ENCODE measurements around the gene PRKCI. TPM values are rescaled to one million over a fixed set of nuclear protein-coding genes. Genes with fewer than 3 reads are reported as not detected.
"Not testable (repeated sequence)": the region's sequence is repeated elsewhere in the genome, so short reads cannot be mapped to it uniquely, and the experiment has no call there.

PRKCI gene
- total RNA-seq, 1 donor from 2014 or later, result 62.4 TPM

DNA sequence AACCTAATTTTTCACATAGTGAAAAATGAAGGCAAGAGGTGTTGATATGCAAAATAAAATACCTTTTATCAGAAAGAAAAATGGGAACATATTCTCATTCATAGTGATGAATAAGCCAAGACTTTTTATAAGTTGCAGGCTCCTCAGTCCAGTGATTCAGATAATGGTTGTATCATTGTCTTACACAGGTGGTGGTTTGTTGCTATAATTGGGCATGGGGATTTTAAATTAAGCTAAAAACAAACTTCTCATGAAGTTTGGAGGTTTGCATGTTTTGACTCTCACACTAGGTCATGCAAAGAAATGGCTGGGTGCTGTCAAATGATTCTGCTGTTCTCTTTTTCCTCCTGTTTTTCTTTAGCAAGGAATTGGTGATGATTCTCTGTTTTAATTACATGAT, 74.5 kb downstream of the PRKCI start:
- DNase-seq, result no peak

DNA sequence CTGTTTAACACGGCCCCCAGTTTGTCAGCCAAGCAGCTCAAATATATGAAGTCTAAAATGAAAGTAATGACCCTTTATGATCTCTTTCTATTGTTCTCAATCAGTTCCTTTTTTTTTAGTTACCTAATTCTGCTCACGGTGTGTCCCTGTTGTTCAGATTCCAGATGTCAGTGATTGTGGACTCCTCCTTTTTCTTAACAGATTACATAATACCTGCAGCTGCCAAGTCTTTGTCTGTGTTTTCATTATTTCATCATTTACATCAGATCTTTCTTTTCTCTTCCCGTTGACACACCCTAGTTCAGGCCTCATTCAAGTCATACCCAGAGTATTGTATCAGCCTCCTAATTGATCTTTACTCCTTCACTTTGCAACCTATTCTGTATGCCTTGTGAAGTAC, 79.2 kb downstream of the PRKCI start:
- DNase-seq, result peak; percentile 50

DNA sequence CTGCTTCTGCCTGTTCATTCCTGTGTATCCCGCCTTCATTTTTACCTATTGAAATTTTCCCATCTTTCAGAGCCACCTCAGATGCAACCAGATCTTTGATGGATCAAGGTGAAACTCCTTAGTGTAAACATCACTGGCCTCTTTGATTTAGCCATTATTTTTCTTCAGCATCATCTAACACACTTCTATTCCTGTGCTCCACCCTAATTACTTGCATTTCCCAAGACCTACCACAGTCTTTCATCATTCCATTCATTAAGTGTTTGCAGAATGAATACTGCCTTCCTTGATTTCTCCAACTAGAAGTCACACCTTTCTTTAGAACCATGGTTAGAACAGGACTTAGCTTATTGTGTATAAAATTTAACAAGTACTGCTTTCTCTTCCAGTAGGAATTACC, 79.8 kb downstream of the PRKCI start:
- no peak for DNase-seq

DNA sequence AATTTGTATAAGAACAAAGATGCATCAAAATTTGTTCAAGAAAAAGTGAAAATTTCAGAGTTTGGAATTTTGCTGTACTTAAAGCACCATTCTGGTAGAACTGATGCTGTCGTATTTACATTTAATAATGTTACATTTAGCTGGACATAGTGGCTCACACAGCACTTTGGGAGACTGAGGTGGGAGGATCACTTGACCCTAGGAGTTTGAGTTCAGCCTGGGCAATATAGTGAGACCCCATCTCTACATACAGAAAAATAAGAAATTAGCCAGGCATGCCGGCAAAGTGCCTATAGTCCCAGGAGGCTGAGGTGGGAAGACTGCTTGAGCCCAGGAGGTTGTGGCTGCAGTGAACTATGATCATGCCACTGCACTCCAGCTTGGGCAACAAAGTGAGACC, 83.8 kb downstream of the PRKCI start:
- DNase-seq, result no peak

DNA sequence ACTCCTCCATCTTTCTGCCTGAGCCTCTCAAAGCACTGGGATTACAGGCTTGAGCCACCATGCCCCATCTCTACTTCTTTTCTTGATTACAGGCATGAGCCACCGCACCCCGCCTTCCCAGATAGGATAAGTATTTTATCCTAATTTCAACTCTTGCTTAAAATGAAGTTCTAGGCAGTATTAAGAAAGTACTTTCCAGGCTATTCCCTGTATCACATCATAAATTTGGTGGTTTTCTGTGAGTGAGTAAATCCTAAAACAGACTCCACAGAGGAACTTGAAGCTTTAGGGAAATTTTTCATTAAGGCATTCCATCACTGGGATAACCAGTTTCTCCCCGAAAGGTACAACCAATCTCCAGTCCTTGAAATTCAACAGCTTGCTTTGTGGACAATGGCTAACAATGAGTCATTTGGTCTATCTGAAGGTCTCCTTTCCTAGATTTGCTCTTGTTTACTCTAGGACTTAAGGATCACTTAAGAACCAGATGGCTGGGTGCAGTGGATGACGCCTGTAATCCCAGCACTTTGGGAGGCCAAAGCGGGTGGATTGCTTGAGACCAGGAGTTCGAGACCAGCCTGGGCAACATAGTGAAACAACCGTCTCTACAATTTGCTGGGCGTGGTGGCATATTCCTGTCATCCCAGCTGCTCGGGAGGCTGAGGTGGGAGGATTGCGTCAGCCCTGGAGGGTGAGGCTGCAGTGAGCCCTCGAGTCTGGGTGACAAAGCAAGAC, 85.6 kb downstream of the PRKCI start:
- DNase-seq, result no peak

DNA sequence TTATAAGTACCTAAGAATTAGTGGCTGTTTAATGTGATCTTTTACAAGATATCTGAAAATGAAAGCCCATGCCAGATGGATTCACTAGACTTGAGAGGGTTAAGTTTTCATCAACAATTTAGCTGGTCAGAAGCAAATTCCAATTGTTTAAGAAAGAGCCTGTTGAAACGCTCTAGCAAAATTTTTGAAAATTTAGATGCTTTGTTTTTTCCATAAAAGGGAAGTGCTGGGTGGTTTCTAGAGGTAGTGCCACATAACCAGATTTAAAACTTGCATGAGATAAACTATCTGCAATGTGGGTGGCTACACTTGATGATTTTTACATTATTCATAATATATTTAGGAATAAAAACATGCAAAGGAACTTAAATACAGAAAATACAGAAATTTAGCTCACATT, 86.8 kb downstream of the PRKCI start:
- DNase-seq, result no peak

DNA sequence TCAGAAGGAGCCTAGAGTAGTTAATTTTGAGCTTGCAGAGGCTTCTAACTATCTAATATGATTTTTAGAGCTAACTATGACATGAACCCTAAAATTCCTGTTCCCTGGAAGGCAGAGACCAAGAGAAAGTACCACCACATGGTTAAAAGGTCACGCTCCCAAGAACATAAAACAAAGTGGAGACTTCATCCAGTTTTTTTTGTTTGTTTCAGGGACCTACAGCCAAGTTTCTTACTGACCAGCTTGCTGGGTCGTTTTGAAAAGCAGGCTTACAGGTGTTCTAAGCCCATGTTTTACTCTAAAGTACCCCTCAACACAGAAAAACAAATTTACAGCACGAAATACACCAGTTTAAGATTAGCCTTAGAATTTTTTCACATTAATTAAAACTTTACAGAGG, 95.7 kb downstream of the PRKCI start:
- no peak for DNase-seq

DNA sequence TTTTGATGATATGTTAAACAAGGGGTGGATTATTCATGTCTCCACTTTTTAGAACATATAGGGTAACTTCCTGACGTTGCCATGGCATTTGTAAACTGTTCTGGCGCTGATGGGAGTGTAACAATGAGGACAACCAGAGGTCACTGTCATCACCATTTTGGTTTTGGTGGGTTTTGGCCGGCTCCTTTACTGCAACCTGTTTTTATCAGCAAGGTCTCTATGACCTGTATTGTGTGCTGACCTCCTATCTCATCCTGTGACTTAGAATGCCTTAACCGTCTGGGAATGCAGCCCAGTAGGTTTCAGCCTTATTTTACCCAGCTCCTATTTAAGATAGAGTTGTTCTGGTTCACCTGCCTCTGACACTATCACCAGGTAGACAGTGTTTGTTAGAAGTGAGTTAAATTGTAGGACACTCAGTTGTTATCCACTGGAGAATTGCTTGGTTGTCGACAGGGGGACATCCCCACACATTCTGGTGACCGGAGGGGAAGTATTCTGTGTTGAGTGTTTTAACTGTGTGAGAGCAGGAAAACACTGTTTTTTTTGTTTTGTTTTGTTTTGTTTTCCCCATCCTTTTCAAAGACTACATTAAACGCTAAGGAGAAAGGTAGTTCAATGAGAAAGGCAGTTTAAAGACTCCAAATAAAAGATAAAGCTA, 98.4 kb downstream of the PRKCI start:
- DNase-seq, result no peak

DNA sequence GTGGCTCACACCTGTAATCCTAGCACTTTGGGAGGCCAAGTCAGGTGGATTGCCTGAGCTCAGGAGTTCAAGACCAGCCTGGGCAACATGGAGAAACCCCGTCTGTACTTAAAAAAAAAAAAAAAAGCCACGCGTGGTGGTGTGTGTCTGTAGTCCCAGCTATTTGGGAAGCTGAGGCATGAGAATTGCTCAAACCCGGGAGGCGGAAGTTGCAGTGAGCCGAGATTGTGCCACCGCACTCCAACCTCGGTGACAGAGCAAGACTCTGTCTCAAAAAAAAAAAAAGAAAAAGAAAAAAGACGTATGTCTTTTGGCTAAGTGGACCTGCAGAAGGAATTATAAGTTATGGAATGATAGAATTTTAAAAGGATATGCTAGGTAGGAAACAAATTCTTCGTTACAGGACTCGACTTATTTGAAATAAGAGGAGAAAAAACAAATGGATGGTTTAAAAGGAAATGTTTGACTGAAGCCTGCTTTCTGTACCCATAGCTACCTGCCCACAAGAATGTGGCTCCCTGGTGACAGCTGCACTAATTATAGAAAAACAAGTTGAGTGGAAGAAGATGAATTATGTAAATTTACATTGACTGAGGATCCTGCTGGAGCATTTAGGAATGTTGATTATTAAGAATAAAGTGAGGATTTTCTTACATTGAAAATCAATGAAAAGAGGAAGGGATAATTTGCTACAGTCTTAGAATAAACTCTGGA, 99.3 kb downstream of the PRKCI start:
- no peak for DNase-seq

DNA sequence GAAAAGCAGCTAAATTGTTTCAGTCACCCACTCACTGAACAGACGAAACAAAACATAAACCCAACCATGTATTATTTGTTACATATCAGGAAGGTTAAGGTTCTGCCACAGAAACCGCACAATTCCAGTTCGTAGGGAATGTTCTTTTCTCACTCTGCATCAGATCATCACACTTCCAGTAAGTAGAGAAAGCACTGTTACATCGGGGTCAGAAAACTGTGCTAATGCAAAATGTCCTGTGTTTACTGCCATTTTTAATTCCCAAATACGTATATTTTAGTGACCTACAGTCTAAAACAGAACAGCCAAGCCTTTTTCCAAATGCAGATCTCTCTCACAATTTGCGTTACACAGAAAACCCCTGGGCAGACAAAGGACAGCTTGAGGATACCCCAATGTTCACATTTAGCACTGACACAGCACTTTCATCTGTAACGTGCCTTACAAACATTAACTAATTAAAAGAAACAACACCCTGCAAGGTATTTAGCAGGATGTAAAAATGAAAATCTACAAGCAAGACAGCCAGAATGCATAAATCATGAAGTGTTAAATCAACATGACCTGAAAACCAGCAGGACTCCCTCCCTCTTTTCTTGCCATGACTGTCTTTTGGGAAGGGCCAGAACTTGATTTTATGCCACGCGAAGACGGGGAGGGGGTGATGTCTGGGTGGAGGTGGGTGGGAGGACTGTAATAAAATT, 100.5 kb downstream of the PRKCI start:
- DNase-seq, result no peak

DNA sequence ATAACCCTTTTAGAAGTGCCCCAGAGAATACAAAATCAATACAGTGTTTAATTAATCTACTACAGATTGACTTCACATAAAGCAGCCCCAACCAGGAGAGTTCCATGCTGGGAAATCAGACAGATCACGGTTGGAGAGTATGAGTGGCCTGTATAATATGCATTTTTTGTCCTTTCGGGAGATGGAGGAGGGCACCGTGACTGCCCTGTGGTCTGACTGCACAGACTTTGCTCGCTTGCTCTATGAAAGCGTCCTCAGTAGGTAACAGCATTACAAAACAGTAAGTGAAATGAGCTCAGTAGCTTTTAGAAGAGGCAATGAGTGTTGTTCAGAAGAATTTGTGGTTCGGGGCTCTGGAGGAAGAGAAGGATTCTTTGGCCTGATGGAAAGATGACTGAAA, 101.1 kb downstream of the PRKCI start:
- DNase-seq, result no peak

DNA sequence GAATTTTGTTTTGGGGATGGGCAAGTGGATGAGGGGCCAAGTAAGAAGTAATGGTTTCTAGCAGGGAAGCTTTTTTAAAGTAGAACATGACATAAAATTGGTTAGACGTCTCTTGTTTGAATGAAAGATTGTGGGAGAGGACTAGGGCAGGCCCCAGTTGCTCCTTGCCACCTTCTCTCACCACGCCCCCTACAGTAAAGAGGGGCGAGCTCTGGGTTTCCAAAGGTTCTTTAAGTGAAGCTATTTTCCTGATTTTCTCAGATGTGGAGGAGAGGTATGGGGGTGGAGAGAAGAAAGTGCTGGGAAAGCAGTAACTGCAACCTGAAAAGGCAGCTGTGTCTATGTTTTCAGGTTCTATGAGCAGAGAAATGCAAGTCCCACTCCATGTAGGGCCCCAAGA, 102.7 kb downstream of the PRKCI start:
- DNase-seq, result no peak

DNA sequence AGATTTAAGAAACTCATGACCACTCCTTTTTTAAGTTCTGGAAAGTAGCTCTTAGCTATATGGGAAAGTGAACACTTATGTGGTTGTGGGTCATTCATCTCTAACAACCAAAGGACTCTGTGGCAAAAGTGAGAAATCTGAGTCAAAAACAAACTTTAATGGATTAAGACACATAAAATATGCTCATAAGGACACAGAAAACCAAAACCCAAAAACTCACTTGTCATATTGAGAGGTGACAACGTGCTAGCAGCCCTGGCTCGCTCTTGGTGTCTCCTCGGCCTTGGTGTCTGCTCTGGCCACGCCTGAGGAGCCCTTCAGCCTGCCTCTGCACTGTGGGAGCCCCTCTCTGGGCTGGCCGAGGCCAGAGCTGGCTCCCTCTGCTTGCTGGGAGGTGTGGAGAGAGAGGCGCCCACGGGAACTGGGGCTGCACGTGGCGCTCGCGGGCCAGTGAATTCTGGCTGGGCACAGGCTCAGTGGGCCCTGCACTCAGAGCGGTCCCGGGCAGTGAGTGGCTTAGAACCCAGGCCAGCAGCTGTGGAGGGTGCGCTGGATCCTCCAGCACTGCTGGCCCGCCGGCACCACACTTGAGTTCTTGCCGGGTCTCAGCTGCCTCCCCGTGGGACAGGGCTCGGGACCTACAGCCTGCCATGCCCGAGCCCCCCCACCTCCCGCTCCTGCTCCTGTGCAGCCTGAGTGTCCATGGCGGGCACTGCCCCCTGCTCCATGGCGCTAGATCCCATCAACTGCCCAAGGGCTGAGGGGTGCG, 105.0 kb downstream of the PRKCI start:
- no peak for DNase-seq

DNA sequence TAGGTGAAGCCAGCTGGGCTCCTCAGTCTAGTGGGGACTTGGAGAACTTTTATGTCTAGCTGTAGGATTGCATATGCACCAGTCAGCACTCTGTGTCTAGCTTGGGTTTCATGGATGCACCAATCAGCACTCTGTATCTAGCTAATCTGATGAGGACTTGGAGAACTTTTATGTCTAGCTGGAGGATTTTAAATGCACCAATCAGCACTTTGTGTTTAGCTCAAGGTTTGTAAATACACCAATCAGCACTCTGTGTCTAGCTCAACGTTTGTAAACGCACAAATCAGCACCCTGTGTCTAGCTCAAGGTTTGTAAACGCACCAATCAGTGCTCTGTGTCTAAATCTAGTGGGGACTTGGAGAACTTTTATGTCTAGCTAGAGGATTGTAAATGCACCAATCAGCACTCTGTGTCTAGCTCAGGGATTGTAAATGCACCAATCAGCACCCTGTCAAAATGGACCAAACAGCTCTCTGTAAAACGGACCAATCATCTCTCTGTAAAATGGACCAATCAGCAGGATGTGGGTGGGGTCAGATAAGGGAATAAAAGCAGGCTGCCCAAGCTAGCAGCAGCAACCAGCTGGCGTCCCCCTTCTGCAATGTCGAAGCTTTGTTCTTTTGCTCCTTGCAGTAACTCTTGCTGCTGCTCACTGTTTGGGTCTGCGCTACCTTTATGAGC, 105.8 kb downstream of the PRKCI start:
- DNase-seq, result not testable (repeated sequence)

DNA sequence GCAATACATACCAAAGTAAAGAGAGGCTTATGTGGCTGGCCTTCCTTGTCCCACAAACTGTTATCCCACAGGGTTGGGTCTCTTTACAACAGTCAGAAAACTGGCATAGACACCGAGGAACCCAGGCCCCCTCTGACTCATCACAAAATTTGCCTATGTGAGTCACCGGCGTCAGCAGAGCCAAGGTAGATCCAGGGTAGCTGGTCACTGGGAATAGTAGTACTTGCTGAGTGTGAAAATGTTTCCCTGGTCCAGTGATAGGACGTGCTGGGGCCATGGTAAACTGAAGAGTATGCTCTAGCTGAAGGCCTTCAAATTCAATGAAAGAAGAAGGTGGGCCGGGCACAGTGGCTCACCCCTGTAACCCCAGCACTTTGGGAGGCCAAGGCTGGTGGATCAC, 108.1 kb downstream of the PRKCI start:
- no peak for DNase-seq

DNA sequence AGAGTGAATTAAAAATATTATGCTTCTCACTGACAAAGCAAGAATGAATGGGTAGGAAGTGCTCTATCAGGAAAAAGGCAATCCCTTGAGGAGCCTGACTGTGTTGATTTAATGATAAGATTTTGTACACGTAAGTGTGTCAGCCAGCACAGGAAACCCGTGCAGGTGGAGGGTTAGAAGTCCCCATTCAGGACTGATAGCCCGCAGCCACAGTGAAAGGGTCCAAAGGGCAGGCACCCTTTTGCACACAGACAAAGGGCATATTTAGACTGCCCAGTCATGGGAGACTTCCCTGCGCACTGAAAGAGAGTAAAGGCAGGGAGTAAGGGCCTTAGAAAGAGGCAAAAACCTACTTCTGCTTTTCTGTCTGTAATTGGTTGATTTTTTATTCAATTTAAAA, 108.9 kb downstream of the PRKCI start:
- no peak for DNase-seq

DNA sequence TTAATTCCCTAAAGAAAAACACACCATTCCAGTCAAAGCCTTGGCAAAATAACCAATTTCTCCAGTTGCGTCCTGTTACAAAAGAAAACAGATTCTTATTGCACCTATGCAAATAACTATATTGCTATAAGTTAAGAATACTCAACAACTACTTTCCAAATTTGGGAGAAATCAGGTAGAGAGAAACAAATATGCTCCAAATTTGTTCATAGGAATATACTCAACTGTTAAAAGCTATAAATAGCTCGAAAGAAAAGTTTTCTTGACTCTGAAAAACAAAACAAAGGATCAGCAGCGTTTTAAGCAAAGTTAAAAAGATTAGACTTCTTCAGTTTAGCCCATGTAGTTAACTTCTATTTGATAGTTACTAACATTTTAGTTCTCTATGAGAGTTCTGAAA, 115.2 kb downstream of the PRKCI start:
- no peak for DNase-seq

DNA sequence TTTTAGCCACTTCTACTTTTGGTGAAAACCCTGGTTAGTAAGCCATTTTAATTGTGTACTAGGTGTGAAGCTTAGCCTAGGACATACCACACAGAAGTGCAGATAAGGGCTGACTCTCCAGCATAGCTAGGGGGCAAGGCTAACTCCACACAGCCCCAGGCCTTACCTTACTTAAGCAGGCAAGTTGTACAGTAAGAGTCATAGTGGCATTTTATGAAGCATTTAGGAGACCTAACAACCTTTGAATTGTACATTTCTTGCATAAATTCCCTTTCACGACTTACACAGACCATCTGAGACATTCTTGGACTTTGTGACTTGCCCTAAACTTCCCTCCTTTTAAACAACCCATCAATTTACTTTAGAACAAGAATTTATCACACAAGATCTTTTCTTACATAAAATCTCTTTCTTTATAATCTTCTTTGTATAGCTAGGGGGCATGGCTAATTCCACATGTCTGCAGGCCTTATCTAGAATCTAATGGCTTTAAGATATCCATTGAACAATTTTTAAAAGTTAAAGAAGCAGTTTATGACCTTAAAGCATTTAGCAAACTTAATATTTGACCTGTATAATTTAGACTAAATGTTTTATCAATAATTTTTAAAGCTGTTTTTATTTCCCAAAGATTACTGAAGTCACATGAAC, 116.6 kb downstream of the PRKCI start:
- DNase-seq, result no peak

DNA sequence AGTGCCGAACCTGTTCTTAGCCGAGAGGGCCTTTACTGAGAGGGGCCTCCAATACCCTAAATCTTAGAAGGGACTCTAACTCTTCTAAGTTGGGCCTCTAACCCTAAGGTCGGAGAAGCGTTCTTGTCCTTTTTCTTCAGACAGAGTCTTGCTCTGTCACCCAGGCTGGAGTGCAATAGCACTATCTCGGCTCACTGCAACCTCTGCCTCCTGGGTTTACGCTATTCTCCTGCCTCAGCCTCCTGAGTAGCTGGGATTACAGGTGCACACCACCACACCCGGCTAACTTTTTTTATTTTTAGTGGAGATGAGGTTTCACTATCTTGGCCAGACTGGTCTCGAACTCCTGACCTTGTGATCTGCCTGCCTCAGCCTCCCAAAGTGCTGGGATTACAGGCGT, 120.0 kb downstream of the PRKCI start:
- DNase-seq, result not testable (repeated sequence)

DNA sequence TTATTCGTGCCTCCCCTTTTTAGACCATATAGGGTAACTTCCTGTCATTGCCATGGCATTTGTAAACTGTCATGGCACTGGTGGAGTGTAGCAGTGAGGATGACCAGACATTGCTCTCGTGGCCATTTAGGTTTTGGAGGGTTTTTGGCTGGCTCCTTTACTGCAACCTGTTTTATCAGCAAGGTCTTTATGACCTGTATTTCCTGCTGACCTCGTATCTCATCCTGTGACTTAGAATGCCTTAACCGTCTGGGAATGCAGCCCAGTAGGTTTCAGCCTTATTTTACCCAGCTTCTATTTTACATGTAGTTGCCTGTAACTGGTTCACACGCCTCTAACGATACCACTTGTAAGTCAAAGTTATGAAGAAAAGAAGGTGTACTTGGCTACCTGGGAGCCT, 121.6 kb downstream of the PRKCI start:
- not testable (repeated sequence) for DNase-seq

DNA sequence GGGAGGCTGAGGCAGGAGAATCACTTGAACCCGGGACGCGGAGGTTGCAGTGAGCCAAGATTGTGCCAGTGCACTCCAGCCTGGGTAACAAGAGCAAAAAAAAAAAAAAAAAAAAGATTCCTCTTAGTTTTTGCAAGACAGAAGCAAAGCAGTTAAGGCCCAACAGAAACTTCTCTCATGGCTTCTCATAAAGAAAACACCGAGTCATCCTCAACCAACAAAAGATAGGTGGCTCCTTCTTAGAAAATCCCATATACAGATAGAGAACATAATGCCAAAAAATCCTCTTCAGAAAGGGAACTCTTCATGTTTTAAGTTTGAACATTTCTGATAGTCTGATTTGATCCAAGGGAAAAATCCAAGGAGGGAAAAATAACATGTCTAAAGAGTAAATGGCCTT, 122.7 kb downstream of the PRKCI start:
- DNase-seq, result no peak

Measured in skin of body (tissue), 2 donors.